ENCODE data around the gene PP2D1. TPM values are rescaled to one million over a fixed set of nuclear protein-coding genes. Genes with fewer than 3 reads are reported as not detected.
A peak's percentile ranks its signal among the peaks of the same experiment; 100 is the strongest.
"Not testable (repeated sequence)": the region's sequence is repeated elsewhere in the genome, so short reads cannot be mapped to it uniquely, and the experiment has no call there.

Gene PP2D1
- total RNA-seq = not detected in 2 replicates

GRCh38 chr3:20012164-20012563 lies at the start of gene PP2D1:
TSS of gene PP2D1 (minus strand) at chr3:20012264. CDS start at chr3:20012072, 192 bp downstream.
- no peak for DNase-seq (ENCODE audit: low read depth)

- DNase-seq (ENCODE audit: low read depth) = peak; percentile 86
Measured at GRCh38 chr3:20060974-20061685, 49.1 kb upstream of the PP2D1 start.

- DNase-seq (ENCODE audit: low read depth) = no peak
Measured at GRCh38 chr3:20059929-20060328, 47.9 kb upstream of the PP2D1 start.

GRCh38 chr3:20057612-20058180 lies 45.6 kb upstream of the PP2D1 start:
- peak; percentile 63 for DNase-seq (ENCODE audit: low read depth)

GRCh38 chr3:20056725-20057611 lies 44.9 kb upstream of the PP2D1 start:
- DNase-seq (ENCODE audit: low read depth) = peak; percentile 89

- no peak for DNase-seq (ENCODE audit: low read depth)
Measured at GRCh38 chr3:20055842-20056241, 43.8 kb upstream of the PP2D1 start.

- DNase-seq (ENCODE audit: low read depth) = no peak
Measured at GRCh38 chr3:20055020-20055775, 43.1 kb upstream of the PP2D1 start.

GRCh38 chr3:20054549-20054987 lies 42.5 kb upstream of the PP2D1 start:
- DNase-seq (ENCODE audit: low read depth) = peak; percentile 100

- DNase-seq (ENCODE audit: low read depth) = no peak
Measured at GRCh38 chr3:20052851-20053250, 40.8 kb upstream of the PP2D1 start.

GRCh38 chr3:20051123-20051806 lies 39.2 kb upstream of the PP2D1 start:
- no peak for DNase-seq (ENCODE audit: low read depth)

GRCh38 chr3:20047976-20048883 lies 36.2 kb upstream of the PP2D1 start:
- DNase-seq (ENCODE audit: low read depth) = no peak

GRCh38 chr3:20047341-20047779 lies 35.3 kb upstream of the PP2D1 start:
- no peak for DNase-seq (ENCODE audit: low read depth)

GRCh38 chr3:20046556-20046955 lies 34.5 kb upstream of the PP2D1 start:
- no peak for DNase-seq (ENCODE audit: low read depth)

GRCh38 chr3:20045141-20045540 lies 33.1 kb upstream of the PP2D1 start:
- not testable (repeated sequence) for DNase-seq (ENCODE audit: low read depth)

- DNase-seq (ENCODE audit: low read depth) = no peak
Measured at GRCh38 chr3:20043825-20044224, 31.8 kb upstream of the PP2D1 start.

GRCh38 chr3:20043396-20043795 lies 31.3 kb upstream of the PP2D1 start:
- peak; percentile 67 for DNase-seq (ENCODE audit: low read depth)

GRCh38 chr3:20042331-20042730 lies 30.3 kb upstream of the PP2D1 start:
- no peak for DNase-seq (ENCODE audit: low read depth)

GRCh38 chr3:20041197-20041780 lies 29.2 kb upstream of the PP2D1 start:
- peak; percentile 59 for DNase-seq (ENCODE audit: low read depth)

- peak; percentile 48 for DNase-seq (ENCODE audit: low read depth)
Measured at GRCh38 chr3:20040548-20041196, 28.6 kb upstream of the PP2D1 start.

All from renal cortical epithelial cell (primary cell).